A549 (cell line): ENCODE results near the gene STAB2.

ENCODE experiments used
- CTCF ChIP-seq: fragments of >200 bp; sonication (Bioruptor Twin); formaldehyde crosslinking; IDR thresholded peaks from 3 replicates; pipeline ENCODE4 v1.5.1; 2016
- EP300 ChIP-seq, 2 experiments: fragments of >200 bp; sonication (Bioruptor Twin); formaldehyde crosslinking; IDR thresholded peaks; 2 replicates in 1 of 2; 3 replicates in 1 of 2; pipeline ENCODE4 v1.6.1; 2016 to 2017
- ESRRA ChIP-seq: fragments of 150-350 bp; IDR thresholded peaks from 2 replicates; pipeline ENCODE4 v1.6.1; 2014; ENCODE audit warnings: mild to moderate bottlenecking, low read length, borderline replicate concordance
- FOSL2 ChIP-seq, 2 experiments: fragments of 450-650 bp in 1 of 2; fragments of >200 bp in 1 of 2; sonication (Bioruptor Twin) in 1 of 2; formaldehyde crosslinking; IDR thresholded peaks; 2 replicates each; pipeline versions ENCODE4 v1.5.0 to v1.6.1; 2016 to 2020; ENCODE audit warnings: mild to moderate bottlenecking in 1 of 2, moderate library complexity in 1 of 2
- FOXS1 ChIP-seq: fragments of 250-450 bp; sonication (Bioruptor Pico); IDR thresholded peaks from 2 replicates; pipeline ENCODE4 v1.5.0; 2020; ENCODE audit warnings: mild to moderate bottlenecking, moderate library complexity
- JUN ChIP-seq, 2 experiments: fragments of >200 bp; sonication (Bioruptor Twin); formaldehyde crosslinking; IDR thresholded peaks; 2 replicates in 1 of 2; 3 replicates in 1 of 2; pipeline ENCODE4 v1.6.1; 2016 to 2017
- MAX ChIP-seq: IDR thresholded peaks from 2 replicates; pipeline ENCODE4 v1.6.1; 2012
- NFE2L2 ChIP-seq: fragments of 150-350 bp; conservative IDR thresholded peaks from 2 replicates; pipeline ENCODE4 v1.6.1; 2014; ENCODE audit warnings: low read length
- REST ChIP-seq: fragments of 200-600 bp; sonication (generic); IDR thresholded peaks from 2 replicates; pipeline ENCODE4 v1.6.1; 2016; ENCODE audit warnings: antibody characterized with exemption, mild to moderate bottlenecking, moderate library complexity
- TF ChIP-seq, protein P1 (sequence below): fragments of 250-450 bp; sonication (Bioruptor Pico); IDR thresholded peaks from 2 replicates; pipeline ENCODE4 v1.5.0; 2021; ENCODE audit warnings: mild to moderate bottlenecking, moderate library complexity, borderline replicate concordance

GRCh38 chr12:103642240-103642864 is 55.3 kb downstream of the STAB2 start:
- TF ChIP-seq FOXS1 (no peak), CTCF (no peak), ESRRA (no peak), NFE2L2 (no peak), REST (no peak), FOSL2 (IDR thresholded peaks at IDR 0.05) (no peak), FOSL2 (CRISPR knock-in tag; IDR thresholded peaks at IDR 0.05) (no peak), MAX (no peak), JUN (IDR thresholded peaks at IDR 0.05) (no peak), EP300 (IDR thresholded peaks at IDR 0.05) (no peak)
- TF ChIP-seq, protein P1, sequence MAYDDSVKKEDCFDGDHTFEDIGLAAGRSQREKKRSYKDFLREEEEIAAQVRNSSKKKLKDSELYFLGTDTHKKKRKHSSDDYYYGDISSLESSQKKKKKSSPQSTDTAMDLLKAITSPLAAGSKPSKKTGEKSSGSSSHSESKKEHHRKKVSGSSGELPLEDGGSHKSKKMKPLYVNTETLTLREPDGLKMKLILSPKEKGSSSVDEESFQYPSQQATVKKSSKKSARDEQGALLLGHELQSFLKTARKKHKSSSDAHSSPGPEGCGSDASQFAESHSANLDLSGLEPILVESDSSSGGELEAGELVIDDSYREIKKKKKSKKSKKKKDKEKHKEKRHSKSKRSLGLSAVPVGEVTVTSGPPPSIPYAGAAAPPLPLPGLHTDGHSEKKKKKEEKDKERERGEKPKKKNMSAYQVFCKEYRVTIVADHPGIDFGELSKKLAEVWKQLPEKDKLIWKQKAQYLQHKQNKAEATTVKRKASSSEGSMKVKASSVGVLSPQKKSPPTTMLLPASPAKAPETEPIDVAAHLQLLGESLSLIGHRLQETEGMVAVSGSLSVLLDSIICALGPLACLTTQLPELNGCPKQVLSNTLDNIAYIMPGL (CRISPR knock-in tag), result no peak
